Measurements from ENCODE around the gene METTL4. TPM values are rescaled to one million over a fixed set of nuclear protein-coding genes. Genes with fewer than 3 reads are reported as not detected.

The METTL4 gene
- total and polyA plus RNA-seq, 9 of the 15 experiments (the other 6 are each of a cell fraction or from before 2014, with no cell fraction given): 7.9 to 32.8 (median 22.1) TPM

DNA sequence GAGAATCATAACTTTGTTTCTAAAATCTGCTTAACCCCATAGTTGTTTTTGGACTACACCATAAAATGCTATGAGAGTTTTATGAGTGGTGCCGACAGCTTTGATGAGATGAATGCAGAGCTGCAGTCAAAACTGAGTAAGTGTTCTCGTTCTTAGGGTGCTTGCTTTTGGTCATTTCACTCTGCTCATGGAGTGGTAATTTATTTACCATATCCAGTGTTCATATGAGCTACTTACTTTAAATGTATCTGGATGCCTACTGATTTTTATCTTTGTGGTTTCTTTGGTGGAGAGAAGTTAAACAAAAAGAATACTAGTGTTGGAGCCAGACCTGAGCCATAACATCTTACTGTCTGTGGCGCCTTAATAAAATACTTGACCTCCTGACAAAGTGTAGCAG lies 16.5 kb upstream of the METTL4 start:
- no peak overlapping the region for H3K9ac ChIP-seq (ENCODE audit: insufficient read depth in 1 of 2, low read depth in 2 of 2, low read length in 2 of 2)
- ATAC-seq (no peak), DNase-seq (ENCODE audit: extremely low read depth in 1 of 4, low spot score in 3 of 4) (no peak), FAIRE-seq (no peak)
- in situ Hi-C loops (cut with MboI) (no loop called here), intact Hi-C loops (cut with micrococcal nuclease) (no loop called here)
- WGBS (ENCODE audit: insufficient coverage, low coverage, missing lambda C conversion rate): 96% methylated on average over 3 of the region's 3 CpGs
- H3K27ac ChIP-seq (ENCODE audit: extremely low read depth, low read depth, low read length): no peak overlapping the region
- BruUV-seq (replicated peaks): no TSS peak
- no peak overlapping the region for H3K4me2 ChIP-seq (ENCODE audit: insufficient read depth, low read length)
- no peak overlapping the region for H2AFZ ChIP-seq (ENCODE audit: low read depth, low read length)
- peaks cover 85% of the 10 kb centered on the region for H3K36me3 ChIP-seq (ENCODE audit: control insufficient read depth, insufficient read depth, low read length)
- ChIA-PET POLR2A (interaction anchor here (1.1 to 3.5 kb wide), 2 partner anchors 9 to 19 kb away, joined by 4 to 19 read pairs; no protein-coding TSS in a partner anchor), CTCF (ENCODE audit: low intra/inter-chr PET ratio) (no interaction called here)
- H4K20me1 ChIP-seq (replicated peaks; ENCODE audit: control insufficient read depth, insufficient read depth, low read length): no peaks in the 10 kb centered on the region
- H3K9me1 ChIP-seq (ENCODE audit: control insufficient read depth, insufficient read depth, low read length): no peaks in the 10 kb centered on the region
- no peaks in the 10 kb centered on the region for H3K9me3 ChIP-seq (replicated peaks; ENCODE audit: control insufficient read depth, insufficient read depth, low read depth, low read length)
- H3K79me2 ChIP-seq (ENCODE audit: control insufficient read depth, insufficient read depth, low read length): no peaks in the 10 kb centered on the region
- no peaks in the 10 kb centered on the region for H3K4me1 ChIP-seq (replicated peaks in 1 of 2; ENCODE audit: control insufficient read depth in 2 of 2, insufficient read depth in 2 of 2, low read length in 2 of 2)
- H3K4me3 ChIP-seq: no peak overlapping the region
- H3K27me3 ChIP-seq (ENCODE audit: control insufficient read depth in 2 of 2, insufficient read depth in 2 of 2, low read length in 2 of 2): no peaks in the 10 kb centered on the region
- TF ChIP-seq KLF13 (tag; IDR thresholded peaks at IDR 0.05; ENCODE audit: borderline replicate concordance, low read depth) (no peak), NR3C1 (CRISPR knock-in tag; IDR thresholded peaks at IDR 0.05) (no peak), ZNF589 (CRISPR knock-in tag; IDR thresholded peaks at IDR 0.05; ENCODE audit: low read depth) (no peak)
- TF ChIP-seq, protein P1, sequence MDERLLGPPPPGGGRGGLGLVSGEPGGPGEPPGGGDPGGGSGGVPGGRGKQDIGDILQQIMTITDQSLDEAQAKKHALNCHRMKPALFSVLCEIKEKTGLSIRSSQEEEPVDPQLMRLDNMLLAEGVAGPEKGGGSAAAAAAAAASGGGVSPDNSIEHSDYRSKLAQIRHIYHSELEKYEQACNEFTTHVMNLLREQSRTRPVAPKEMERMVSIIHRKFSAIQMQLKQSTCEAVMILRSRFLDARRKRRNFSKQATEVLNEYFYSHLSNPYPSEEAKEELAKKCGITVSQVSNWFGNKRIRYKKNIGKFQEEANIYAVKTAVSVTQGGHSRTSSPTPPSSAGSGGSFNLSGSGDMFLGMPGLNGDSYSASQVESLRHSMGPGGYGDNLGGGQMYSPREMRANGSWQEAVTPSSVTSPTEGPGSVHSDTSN (CRISPR knock-in tag; IDR thresholded peaks at IDR 0.05; ENCODE audit: low read depth): no peak
- TF ChIP-seq, protein P1 (tag; conservative IDR thresholded peaks at IDR 0.05; ENCODE audit: low read depth): no peak
- TF ChIP-seq, protein P2, sequence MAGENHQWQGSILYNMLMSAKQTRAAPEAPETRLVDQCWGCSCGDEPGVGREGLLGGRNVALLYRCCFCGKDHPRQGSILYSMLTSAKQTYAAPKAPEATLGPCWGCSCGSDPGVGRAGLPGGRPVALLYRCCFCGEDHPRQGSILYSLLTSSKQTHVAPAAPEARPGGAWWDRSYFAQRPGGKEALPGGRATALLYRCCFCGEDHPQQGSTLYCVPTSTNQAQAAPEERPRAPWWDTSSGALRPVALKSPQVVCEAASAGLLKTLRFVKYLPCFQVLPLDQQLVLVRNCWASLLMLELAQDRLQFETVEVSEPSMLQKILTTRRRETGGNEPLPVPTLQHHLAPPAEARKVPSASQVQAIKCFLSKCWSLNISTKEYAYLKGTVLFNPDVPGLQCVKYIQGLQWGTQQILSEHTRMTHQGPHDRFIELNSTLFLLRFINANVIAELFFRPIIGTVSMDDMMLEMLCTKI (IDR thresholded peaks at IDR 0.05; ENCODE audit: partially characterized antibody): no peak
- TF ChIP-seq, protein P3, sequence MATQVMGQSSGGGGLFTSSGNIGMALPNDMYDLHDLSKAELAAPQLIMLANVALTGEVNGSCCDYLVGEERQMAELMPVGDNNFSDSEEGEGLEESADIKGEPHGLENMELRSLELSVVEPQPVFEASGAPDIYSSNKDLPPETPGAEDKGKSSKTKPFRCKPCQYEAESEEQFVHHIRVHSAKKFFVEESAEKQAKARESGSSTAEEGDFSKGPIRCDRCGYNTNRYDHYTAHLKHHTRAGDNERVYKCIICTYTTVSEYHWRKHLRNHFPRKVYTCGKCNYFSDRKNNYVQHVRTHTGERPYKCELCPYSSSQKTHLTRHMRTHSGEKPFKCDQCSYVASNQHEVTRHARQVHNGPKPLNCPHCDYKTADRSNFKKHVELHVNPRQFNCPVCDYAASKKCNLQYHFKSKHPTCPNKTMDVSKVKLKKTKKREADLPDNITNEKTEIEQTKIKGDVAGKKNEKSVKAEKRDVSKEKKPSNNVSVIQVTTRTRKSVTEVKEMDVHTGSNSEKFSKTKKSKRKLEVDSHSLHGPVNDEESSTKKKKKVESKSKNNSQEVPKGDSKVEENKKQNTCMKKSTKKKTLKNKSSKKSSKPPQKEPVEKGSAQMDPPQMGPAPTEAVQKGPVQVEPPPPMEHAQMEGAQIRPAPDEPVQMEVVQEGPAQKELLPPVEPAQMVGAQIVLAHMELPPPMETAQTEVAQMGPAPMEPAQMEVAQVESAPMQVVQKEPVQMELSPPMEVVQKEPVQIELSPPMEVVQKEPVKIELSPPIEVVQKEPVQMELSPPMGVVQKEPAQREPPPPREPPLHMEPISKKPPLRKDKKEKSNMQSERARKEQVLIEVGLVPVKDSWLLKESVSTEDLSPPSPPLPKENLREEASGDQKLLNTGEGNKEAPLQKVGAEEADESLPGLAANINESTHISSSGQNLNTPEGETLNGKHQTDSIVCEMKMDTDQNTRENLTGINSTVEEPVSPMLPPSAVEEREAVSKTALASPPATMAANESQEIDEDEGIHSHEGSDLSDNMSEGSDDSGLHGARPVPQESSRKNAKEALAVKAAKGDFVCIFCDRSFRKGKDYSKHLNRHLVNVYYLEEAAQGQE (IDR thresholded peaks at IDR 0.05; ENCODE audit: borderline replicate concordance): no peak
- TF ChIP-seq, protein P3 (CRISPR knock-in tag; IDR thresholded peaks at IDR 0.05; ENCODE audit: low read depth): no peak

All from K562 (cell line).